HEK293 (cell line): ENCODE data around the gene SNRPA1.
A peak's percentile ranks its signal among the peaks of the same experiment; 100 is the strongest.

Source experiments
- CTCF ChIA-PET: fragments of 350-600 bp; formaldehyde crosslinking; extraction: SDS; loops from one replicate; lab custom pipeline; 2021; ENCODE audit warnings: antibody characterized with exemption; lab: Yijun Ruan, JAX
- POLR2A ChIA-PET: fragments of 300-600 bp; formaldehyde crosslinking; extraction: SDS; loops from one replicate; lab custom pipeline; 2020; ENCODE audit warnings: antibody characterized with exemption, inconsistent platforms; lab: Yijun Ruan, JAX
- H3K27ac ChIP-seq: fragments of 200-500 bp; sonication (Bioruptor generic); 2 replicates; pipeline ENCODE4 v1.5.1; 2014; ENCODE audit warnings: low read depth, low read length, control low read depth, inconsistent platforms; ENCODE audit errors: extremely low read depth
- H3K36me3 ChIP-seq, 2 experiments: fragments of 200-500 bp in 1 of 2; sonication (Bioruptor generic) in 1 of 2; 1 replicate in 1 of 2; 2 replicates in 1 of 2; pipeline ENCODE4 v1.5.1; 2014 to 2017; ENCODE audit warnings: inconsistent platforms in 2 of 2, low read length in 2 of 2; ENCODE audit not compliant: control insufficient read depth in 2 of 2, insufficient read depth in 1 of 2
- H3K4me1 ChIP-seq: fragments of 200-500 bp; sonication (Bioruptor generic); 2 replicates; pipeline ENCODE4 v1.5.1; 2014; ENCODE audit warnings: mild to moderate bottlenecking, low read length, inconsistent platforms; ENCODE audit not compliant: control insufficient read depth, insufficient read depth
- H3K4me3 ChIP-seq: 2 replicates; pipeline ENCODE4 v1.5.1; 2011; ENCODE audit warnings: low read depth, mild to moderate bottlenecking, control low read depth, low read length, moderate library complexity
- H3K9me3 ChIP-seq: fragments of 200-500 bp; sonication (Bioruptor generic); 2 replicates; pipeline ENCODE4 v1.5.1; 2014; ENCODE audit warnings: low read depth, low read length, inconsistent platforms; ENCODE audit not compliant: control insufficient read depth, insufficient read depth
- AEBP2 ChIP-seq: fragments of 450-650 bp; formaldehyde crosslinking; IDR thresholded peaks from 2 replicates; pipeline ENCODE4 v1.5.1; 2016; ENCODE audit warnings: missing biosample characterization, missing genetic modification characterization, borderline replicate concordance
- GFI1B ChIP-seq: fragments of 450-650 bp; formaldehyde crosslinking; IDR thresholded peaks from 2 replicates; pipeline ENCODE4 v1.5.1; 2016; ENCODE audit warnings: missing biosample characterization, missing genetic modification characterization
- HOXC10 ChIP-seq: sonication (generic); formaldehyde crosslinking; IDR thresholded peaks from 2 replicates; pipeline ENCODE4 v1.8.1; 2023; ENCODE audit warnings: mild to moderate bottlenecking, missing genetic modification reagents
- MYNN ChIP-seq: fragments of 450-650 bp; formaldehyde crosslinking; IDR thresholded peaks from 2 replicates; pipeline ENCODE4 v1.5.1; 2016; ENCODE audit warnings: missing biosample characterization, missing genetic modification characterization, borderline replicate concordance
- PRDM1 ChIP-seq: fragments of 450-650 bp; formaldehyde crosslinking; IDR thresholded peaks from 2 replicates; pipeline ENCODE4; 2016; ENCODE audit warnings: missing biosample characterization, missing genetic modification characterization
- ZBTB44 ChIP-seq: fragments of 450-650 bp; IDR thresholded peaks from 2 replicates; pipeline ENCODE4 v1.5.1; 2018; ENCODE audit warnings: missing biosample characterization, mild to moderate bottlenecking, missing genetic modification characterization
- ZFP69B ChIP-seq: fragments of 450-650 bp; formaldehyde crosslinking; IDR thresholded peaks from 2 replicates; pipeline ENCODE4 v1.5.1; 2016; ENCODE audit warnings: missing biosample characterization, missing genetic modification characterization
- ZNF221 ChIP-seq: fragments of 450-650 bp; formaldehyde crosslinking; IDR thresholded peaks from 2 replicates; pipeline ENCODE4 v1.5.1; 2017; ENCODE audit warnings: missing biosample characterization, missing genetic modification characterization, borderline replicate concordance
- ZNF223 ChIP-seq: fragments of 450-650 bp; formaldehyde crosslinking; IDR thresholded peaks from 2 replicates; pipeline ENCODE4 v1.5.1; 2016; ENCODE audit warnings: missing biosample characterization, missing genetic modification characterization
- ZNF416 ChIP-seq: fragments of 450-650 bp; formaldehyde crosslinking; IDR thresholded peaks from 2 replicates; pipeline ENCODE4 v1.5.1; 2016; ENCODE audit warnings: missing biosample characterization, missing genetic modification characterization
- ZNF558 ChIP-seq: fragments of 450-650 bp; formaldehyde crosslinking; IDR thresholded peaks from 2 replicates; pipeline ENCODE4 v1.5.1; 2016; ENCODE audit warnings: missing biosample characterization, missing genetic modification characterization
- ZNF654 ChIP-seq: fragments of 450-650 bp; formaldehyde crosslinking; IDR thresholded peaks from 2 replicates; pipeline ENCODE4 v1.5.1; 2016; ENCODE audit warnings: low read depth, missing biosample characterization, missing genetic modification characterization
- ZNF707 ChIP-seq: fragments of 450-650 bp; formaldehyde crosslinking; IDR thresholded peaks from 2 replicates; pipeline ENCODE4 v1.5.1; 2016; ENCODE audit warnings: missing biosample characterization, missing genetic modification characterization
- ZNF76 ChIP-seq: fragments of 450-650 bp; formaldehyde crosslinking; IDR thresholded peaks from 2 replicates; pipeline ENCODE4; 2016; ENCODE audit warnings: low read depth, missing biosample characterization, missing genetic modification characterization, borderline replicate concordance
- TF ChIP-seq, protein P1 (sequence below): fragments of 450-650 bp; formaldehyde crosslinking; IDR thresholded peaks from 2 replicates; pipeline ENCODE4 v1.5.1; 2017; ENCODE audit warnings: missing biosample characterization, mild to moderate bottlenecking, missing genetic modification characterization, moderate library complexity
- TF ChIP-seq, protein P2 (sequence below): fragments of 450-650 bp; formaldehyde crosslinking; IDR thresholded peaks from 2 replicates; pipeline ENCODE4 v1.5.1; 2016; ENCODE audit warnings: missing biosample characterization, missing genetic modification characterization
- TF ChIP-seq, protein P3 (sequence below): fragments of 450-650 bp; formaldehyde crosslinking; IDR thresholded peaks from 2 replicates; pipeline ENCODE4 v1.5.1; 2016; ENCODE audit warnings: missing biosample characterization, missing genetic modification characterization
- TF ChIP-seq, protein P4 (sequence below): fragments of 450-650 bp; formaldehyde crosslinking; IDR thresholded peaks from 2 replicates; pipeline ENCODE4 v1.5.1; 2016; ENCODE audit warnings: missing biosample characterization, missing genetic modification characterization, borderline replicate concordance

SNRPA1 gene

DNA sequence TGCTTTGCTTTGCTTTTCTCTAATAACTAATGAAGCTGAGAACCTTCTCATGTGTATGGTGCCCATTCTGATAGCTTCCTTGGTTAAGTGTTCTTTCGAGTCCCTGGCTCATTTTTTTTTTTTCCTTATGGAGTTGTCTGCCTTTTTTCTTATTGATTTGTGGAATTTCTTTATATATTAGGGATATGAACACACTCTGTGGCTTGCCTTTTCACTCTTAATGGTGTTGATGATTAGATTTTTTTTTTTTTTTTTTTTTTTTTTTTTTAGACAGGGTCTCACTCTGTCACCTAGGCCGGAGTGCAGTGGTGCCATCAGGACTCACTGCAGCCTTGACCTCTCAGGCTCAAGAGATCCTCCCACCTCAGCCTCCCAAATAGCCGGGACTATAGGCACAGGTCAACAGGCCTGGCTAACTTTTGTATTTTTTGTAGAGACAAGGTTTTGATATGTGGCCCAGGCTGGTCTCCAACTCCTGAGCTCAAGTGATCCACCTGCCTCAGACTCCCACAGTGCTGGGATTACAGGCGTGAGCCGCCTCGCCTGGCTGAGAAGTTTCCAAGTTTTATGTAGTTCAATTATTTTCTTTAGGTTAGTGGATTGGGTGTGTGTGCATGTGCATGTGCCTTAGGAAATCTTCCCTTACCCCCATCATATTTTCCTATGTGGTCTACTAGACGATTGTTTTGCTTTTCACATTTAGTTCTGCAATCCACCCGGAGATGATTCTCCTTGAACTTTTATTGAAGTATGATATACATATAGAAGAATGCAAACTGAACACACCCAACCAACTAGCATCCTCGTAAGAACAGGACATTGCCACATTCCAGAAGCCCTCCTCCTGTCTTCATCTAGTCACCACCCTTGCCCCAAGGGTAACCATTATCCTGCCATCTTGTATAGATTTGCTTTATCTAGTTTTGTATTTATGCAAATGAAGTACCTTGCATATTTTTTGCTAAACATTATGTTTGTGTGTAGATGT lies 1.7 kb upstream of the SNRPA1 start (continued):
- TF ChIP-seq, protein P1, sequence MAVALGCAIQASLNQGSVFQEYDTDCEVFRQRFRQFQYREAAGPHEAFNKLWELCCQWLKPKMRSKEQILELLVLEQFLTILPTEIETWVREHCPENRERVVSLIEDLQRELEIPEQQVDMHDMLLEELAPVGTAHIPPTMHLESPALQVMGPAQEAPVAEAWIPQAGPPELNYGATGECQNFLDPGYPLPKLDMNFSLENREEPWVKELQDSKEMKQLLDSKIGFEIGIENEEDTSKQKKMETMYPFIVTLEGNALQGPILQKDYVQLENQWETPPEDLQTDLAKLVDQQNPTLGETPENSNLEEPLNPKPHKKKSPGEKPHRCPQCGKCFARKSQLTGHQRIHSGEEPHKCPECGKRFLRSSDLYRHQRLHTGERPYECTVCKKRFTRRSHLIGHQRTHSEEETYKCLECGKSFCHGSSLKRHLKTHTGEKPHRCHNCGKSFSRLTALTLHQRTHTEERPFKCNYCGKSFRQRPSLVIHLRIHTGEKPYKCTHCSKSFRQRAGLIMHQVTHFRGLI, result no peak

- peaks cover 17% of the 10 kb centered on the region in 2 experiments for H3K36me3 ChIP-seq
- H3K4me3 ChIP-seq, result peak overlapping the region; percentile 64
- H3K27ac ChIP-seq, result peak overlapping the region; percentile 95
- peaks cover 11% of the 10 kb centered on the region for H3K4me1 ChIP-seq
- H3K9me3 ChIP-seq, result no peaks in the 10 kb centered on the region
- POLR2A ChIA-PET, result interaction anchor here (0.7 to 2.8 kb wide), 7 partner anchors 10 to 428 kb away, joined by 4 to 10 read pairs (median 6); partner anchors contain the start of gene TARS3
- CTCF ChIA-PET, result interaction anchor here (0.6 to 7.4 kb wide), 7 partner anchors 8 to 379 kb away, joined by 3 to 64 read pairs (median 4); no protein-coding TSS in a partner anchor
- no peak for TF ChIP-seq MYNN (tag by site-specific recombination)
- TF ChIP-seq PRDM1, result no peak
- TF ChIP-seq, protein P2, sequence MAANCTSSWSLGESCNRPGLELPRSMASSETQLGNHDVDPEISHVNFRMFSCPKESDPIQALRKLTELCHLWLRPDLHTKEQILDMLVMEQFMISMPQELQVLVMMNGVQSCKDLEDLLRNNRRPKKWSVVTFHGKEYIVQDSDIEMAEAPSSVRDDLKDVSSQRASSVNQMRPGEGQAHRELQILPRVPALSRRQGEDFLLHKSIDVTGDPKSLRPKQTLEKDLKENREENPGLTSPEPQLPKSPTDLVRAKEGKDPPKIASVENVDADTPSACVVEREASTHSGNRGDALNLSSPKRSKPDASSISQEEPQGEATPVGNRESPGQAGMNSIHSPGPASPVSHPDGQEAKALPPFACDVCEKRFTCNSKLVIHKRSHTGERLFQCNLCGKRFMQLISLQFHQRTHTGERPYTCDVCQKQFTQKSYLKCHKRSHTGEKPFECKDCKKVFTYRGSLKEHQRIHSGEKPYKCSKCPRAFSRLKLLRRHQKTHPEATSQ (tag by site-specific recombination), result no peak
- TF ChIP-seq ZNF223 (tag by site-specific recombination), result no peak
- TF ChIP-seq ZNF558 (tag by site-specific recombination), result 0 out of 2 replicates have a peak, but pooled peaks have one; percentile 19
- TF ChIP-seq AEBP2 (tag by site-specific recombination), result no peak
- no peak for TF ChIP-seq ZNF221 (tag by site-specific recombination)
- no peak for TF ChIP-seq GFI1B (tag by site-specific recombination)
- TF ChIP-seq, protein P3, sequence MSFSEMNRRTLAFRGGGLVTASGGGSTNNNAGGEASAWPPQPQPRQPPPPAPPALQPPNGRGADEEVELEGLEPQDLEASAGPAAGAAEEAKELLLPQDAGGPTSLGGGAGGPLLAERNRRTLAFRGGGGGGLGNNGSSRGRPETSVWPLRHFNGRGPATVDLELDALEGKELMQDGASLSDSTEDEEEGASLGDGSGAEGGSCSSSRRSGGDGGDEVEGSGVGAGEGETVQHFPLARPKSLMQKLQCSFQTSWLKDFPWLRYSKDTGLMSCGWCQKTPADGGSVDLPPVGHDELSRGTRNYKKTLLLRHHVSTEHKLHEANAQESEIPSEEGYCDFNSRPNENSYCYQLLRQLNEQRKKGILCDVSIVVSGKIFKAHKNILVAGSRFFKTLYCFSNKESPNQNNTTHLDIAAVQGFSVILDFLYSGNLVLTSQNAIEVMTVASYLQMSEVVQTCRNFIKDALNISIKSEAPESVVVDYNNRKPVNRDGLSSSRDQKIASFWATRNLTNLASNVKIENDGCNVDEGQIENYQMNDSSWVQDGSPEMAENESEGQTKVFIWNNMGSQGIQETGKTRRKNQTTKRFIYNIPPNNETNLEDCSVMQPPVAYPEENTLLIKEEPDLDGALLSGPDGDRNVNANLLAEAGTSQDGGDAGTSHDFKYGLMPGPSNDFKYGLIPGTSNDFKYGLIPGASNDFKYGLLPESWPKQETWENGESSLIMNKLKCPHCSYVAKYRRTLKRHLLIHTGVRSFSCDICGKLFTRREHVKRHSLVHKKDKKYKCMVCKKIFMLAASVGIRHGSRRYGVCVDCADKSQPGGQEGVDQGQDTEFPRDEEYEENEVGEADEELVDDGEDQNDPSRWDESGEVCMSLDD (tag by site-specific recombination), result 0 out of 2 replicates have a peak, but pooled peaks have one; percentile 50
- no peak for TF ChIP-seq ZNF654 (tag by site-specific recombination)
- TF ChIP-seq ZNF416, result no peak
- no peak for TF ChIP-seq ZBTB44 (tag by site-specific recombination)
- TF ChIP-seq ZNF76 (tag by site-specific recombination), result no peak
- no peak for TF ChIP-seq HOXC10
- no peak for TF ChIP-seq ZNF707 (tag by site-specific recombination)
- TF ChIP-seq, protein P4, sequence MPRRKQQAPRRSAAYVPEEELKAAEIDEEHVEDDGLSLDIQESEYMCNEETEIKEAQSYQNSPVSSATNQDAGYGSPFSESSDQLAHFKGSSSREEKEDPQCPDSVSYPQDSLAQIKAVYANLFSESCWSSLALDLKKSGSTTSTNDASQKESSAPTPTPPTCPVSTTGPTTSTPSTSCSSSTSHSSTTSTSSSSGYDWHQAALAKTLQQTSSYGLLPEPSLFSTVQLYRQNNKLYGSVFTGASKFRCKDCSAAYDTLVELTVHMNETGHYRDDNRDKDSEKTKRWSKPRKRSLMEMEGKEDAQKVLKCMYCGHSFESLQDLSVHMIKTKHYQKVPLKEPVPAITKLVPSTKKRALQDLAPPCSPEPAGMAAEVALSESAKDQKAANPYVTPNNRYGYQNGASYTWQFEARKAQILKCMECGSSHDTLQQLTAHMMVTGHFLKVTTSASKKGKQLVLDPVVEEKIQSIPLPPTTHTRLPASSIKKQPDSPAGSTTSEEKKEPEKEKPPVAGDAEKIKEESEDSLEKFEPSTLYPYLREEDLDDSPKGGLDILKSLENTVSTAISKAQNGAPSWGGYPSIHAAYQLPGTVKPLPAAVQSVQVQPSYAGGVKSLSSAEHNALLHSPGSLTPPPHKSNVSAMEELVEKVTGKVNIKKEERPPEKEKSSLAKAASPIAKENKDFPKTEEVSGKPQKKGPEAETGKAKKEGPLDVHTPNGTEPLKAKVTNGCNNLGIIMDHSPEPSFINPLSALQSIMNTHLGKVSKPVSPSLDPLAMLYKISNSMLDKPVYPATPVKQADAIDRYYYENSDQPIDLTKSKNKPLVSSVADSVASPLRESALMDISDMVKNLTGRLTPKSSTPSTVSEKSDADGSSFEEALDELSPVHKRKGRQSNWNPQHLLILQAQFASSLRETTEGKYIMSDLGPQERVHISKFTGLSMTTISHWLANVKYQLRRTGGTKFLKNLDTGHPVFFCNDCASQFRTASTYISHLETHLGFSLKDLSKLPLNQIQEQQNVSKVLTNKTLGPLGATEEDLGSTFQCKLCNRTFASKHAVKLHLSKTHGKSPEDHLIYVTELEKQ (tag by site-specific recombination), result no peak
- no peak for TF ChIP-seq ZFP69B (tag by site-specific recombination)
Measured at GRCh38 chr15:101295607-101296161, 636 bp upstream of the SNRPA1 start.
